Subcutaneous preadipocyte (primary cell): ENCODE measurements around the gene PRDM12. TPM values are rescaled to one million over a fixed set of nuclear protein-coding genes. Genes with fewer than 3 reads are reported as not detected.

Experiments
- small RNA-seq: library from RNA; depleted of rRNA; stranded (forward); fragments of <200 nt; gene quantifications from one replicate; pipeline ENCODE3, GENCODE V24; 2012
- total RNA-seq: library from RNA; depleted of rRNA; stranded (reverse); fragments of >200 nt; gene quantifications from 2 replicates; pipeline ENCODE4 v1.2.3, GENCODE V29; 2012

PRDM12 gene
- total RNA-seq = not detected in 2 replicates

DNA sequence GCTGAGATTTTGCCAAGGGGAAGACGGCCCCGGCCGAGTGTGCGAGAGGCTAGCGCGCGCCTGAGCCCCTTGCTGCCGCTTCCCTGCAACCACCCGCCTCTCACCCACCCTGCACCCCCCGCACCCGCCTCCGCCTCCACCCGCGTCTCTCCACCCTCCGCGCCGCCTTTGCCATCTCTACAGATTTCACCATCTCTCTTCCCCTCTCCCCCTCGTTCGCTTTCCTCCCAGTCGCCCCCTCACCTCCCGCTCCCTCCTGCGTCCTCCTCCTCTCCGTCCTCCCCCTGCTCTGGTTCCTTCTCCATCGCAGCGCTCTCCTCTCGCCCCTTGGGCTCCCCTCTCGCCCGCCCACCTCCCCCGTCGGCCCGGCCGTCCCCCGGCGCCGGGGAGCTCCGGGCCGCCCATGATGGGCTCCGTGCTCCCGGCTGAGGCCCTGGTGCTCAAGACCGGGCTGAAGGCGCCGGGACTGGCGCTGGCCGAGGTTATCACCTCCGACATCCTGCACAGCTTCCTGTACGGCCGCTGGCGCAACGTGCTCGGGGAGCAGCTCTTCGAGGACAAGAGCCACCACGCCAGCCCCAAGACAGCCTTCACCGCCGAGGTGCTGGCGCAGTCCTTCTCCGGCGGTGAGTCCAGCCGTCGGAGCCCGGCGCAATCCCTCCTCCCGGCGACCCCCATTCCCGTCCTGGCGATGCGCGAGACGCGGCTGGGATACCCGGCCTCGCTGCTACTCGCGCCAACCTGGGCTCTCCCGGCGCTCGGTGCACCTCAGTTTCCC, at the start of gene PRDM12:
TSS of gene PRDM12 (plus strand) at position 344 of the 778 bp plus-strand sequence. CDS start at position 404, 60 bp downstream.

DNA sequence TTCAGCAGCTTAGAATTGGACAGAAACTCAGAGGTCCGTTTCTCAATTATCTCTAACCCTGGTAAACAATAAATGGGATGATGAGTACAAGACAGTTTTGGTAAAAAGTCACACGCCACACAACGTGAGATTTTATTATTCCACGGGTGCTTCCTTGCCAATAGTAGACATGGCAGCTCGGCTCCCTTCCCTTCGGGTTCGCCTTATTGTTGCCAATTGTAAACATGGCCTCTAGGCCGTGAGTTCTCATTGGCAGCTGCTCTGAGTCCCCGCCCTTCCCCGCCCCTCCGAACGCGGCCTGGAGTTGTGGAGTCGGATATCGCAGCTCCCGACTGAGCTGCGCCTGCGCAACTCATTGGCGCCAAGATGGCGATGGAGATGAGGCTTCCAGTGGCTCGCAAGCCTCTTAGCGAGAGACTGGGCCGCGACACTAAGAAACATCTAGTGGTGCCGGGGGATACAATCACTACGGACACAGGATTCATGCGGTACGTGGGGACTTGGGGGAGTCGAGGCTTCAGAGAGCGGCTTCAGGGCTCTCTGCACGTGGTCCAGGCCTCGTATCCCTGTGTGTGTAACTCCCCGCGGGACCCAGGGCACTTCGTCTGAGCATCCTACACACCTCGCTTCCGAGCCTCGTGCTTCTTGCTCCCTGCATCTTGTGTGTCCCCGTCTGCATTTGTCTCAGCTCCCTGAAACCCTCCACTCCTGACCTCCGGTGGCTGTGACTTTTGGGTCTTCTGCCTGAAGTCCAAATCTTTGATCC, 29.2 kb downstream of the PRDM12 start, which contains the start of gene EXOSC2:
TSS of gene EXOSC2 (plus strand) at position 355 of the 766 bp plus-strand sequence. CDS start at position 367, 12 bp downstream.

Small RNA genes within 50 kb of the gene (small RNA-seq; reads per million reads assigned to genes)
- gene AL359092.1 (not detected), gene MIR6856 (not detected)

Other genes starting within 250 kb of the PRDM12 start
- gene ASS1, start 219.6 kb upstream of the PRDM12 start, total RNA-seq = 172 and 188 TPM in 2 replicates
- 40.8 and 46.7 TPM in 2 replicates for gene FUBP3, start 85.0 kb upstream of the PRDM12 start, total RNA-seq
- gene EXOSC2, start 29.2 kb downstream of the PRDM12 start, total RNA-seq = 29.4 and 53.6 TPM in 2 replicates
- 97.7 and 126 TPM in 2 replicates for gene ABL1, start 170.7 kb downstream of the PRDM12 start, total RNA-seq
- not detected in 2 replicates for gene QRFP, start 232.2 kb downstream of the PRDM12 start, total RNA-seq